GM23338 (cell line): ENCODE measurements around the gene JAKMIP3.

Experiments used
- EZH2 ChIP-seq: fragments of 200-600 bp; sonication (generic); IDR thresholded peaks from one replicate; pipeline ENCODE4 v1.8.0; 2017; ENCODE audit warnings: antibody characterized with exemption, mild to moderate bottlenecking, low read depth; ENCODE audit not compliant: unreplicated experiment
- EZH2phosphoT487 ChIP-seq: fragments of 200-600 bp; sonication (generic); IDR thresholded peaks from one replicate; pipeline ENCODE4 v1.8.1; 2018; ENCODE audit warnings: antibody characterized with exemption; ENCODE audit not compliant: unreplicated experiment
- JUNB ChIP-seq: IDR thresholded peaks from one replicate; pipeline ENCODE4 v1.6.1; 2016; ENCODE audit warnings: antibody characterized with exemption; ENCODE audit not compliant: unreplicated experiment
- POLR2AphosphoS5 ChIP-seq: IDR thresholded peaks from 2 replicates; pipeline ENCODE4 v1.6.1; 2016; ENCODE audit warnings: antibody characterized with exemption, low read depth
- STAT1 ChIP-seq: IDR thresholded peaks from one replicate; pipeline ENCODE4 v1.6.1; 2016; ENCODE audit warnings: antibody characterized with exemption; ENCODE audit not compliant: unreplicated experiment
- TF ChIP-seq, protein P1 (sequence below), 2 experiments: fragments of 200-600 bp in 1 of 2; sonication (generic) in 1 of 2; conservative IDR thresholded peaks; 2 replicates each; pipeline versions ENCODE4 v1.5.1 to v1.6.1; 2016 to 2017; ENCODE audit warnings: antibody characterized with exemption in 2 of 2, low read depth in 2 of 2, mild to moderate bottlenecking in 2 of 2, moderate library complexity in 1 of 2
- TF ChIP-seq, protein P2 (sequence below): IDR thresholded peaks from one replicate; pipeline ENCODE4 v1.6.1; 2018; ENCODE audit warnings: antibody characterized with exemption; ENCODE audit not compliant: unreplicated experiment
- TF ChIP-seq, protein P3 (sequence below): IDR thresholded peaks from 2 replicates; pipeline ENCODE4 v1.6.1; 2016; ENCODE audit warnings: antibody characterized with exemption

DNA sequence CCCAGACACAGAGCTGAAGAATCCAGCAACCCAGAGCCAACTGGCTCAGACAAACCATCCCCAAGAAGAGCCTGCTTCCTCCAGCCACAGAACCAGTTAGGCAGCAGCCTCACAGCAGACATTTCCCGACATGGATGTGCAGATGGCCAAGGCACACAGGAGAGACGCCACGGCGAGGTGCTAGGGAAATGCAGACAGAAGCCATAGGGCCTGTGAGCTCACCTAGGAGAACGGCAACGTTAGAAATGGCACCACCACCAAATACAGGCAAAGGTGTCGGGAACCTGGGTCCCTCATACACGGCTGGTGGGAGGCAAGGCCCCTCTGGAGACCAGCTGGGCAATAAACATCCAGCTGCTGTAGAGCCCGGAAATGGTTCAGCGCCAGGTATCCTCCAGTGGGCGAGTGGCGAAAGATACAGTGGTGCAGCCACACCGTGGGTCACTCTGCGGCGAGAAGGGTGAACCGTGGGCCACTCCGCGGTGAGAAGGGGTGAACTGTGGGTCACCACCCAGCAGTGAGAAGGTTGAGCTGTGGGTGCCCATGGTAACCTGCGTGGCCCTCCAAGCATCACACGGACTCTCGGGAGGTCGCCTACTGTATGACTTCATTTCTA, 31.2 kb downstream of the JAKMIP3 start:
- TF ChIP-seq, protein P1, sequence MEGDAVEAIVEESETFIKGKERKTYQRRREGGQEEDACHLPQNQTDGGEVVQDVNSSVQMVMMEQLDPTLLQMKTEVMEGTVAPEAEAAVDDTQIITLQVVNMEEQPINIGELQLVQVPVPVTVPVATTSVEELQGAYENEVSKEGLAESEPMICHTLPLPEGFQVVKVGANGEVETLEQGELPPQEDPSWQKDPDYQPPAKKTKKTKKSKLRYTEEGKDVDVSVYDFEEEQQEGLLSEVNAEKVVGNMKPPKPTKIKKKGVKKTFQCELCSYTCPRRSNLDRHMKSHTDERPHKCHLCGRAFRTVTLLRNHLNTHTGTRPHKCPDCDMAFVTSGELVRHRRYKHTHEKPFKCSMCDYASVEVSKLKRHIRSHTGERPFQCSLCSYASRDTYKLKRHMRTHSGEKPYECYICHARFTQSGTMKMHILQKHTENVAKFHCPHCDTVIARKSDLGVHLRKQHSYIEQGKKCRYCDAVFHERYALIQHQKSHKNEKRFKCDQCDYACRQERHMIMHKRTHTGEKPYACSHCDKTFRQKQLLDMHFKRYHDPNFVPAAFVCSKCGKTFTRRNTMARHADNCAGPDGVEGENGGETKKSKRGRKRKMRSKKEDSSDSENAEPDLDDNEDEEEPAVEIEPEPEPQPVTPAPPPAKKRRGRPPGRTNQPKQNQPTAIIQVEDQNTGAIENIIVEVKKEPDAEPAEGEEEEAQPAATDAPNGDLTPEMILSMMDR (conservative IDR thresholded peaks at IDR 0.05; ENCODE audit: low read depth in 2 of 2) = no peak
- TF ChIP-seq EZH2 = no peak
- TF ChIP-seq POLR2AphosphoS5 = no peak
- no peak for TF ChIP-seq STAT1
- no peak for TF ChIP-seq EZH2phosphoT487
- TF ChIP-seq, protein P2, sequence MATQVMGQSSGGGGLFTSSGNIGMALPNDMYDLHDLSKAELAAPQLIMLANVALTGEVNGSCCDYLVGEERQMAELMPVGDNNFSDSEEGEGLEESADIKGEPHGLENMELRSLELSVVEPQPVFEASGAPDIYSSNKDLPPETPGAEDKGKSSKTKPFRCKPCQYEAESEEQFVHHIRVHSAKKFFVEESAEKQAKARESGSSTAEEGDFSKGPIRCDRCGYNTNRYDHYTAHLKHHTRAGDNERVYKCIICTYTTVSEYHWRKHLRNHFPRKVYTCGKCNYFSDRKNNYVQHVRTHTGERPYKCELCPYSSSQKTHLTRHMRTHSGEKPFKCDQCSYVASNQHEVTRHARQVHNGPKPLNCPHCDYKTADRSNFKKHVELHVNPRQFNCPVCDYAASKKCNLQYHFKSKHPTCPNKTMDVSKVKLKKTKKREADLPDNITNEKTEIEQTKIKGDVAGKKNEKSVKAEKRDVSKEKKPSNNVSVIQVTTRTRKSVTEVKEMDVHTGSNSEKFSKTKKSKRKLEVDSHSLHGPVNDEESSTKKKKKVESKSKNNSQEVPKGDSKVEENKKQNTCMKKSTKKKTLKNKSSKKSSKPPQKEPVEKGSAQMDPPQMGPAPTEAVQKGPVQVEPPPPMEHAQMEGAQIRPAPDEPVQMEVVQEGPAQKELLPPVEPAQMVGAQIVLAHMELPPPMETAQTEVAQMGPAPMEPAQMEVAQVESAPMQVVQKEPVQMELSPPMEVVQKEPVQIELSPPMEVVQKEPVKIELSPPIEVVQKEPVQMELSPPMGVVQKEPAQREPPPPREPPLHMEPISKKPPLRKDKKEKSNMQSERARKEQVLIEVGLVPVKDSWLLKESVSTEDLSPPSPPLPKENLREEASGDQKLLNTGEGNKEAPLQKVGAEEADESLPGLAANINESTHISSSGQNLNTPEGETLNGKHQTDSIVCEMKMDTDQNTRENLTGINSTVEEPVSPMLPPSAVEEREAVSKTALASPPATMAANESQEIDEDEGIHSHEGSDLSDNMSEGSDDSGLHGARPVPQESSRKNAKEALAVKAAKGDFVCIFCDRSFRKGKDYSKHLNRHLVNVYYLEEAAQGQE = no peak
- TF ChIP-seq, protein P3, sequence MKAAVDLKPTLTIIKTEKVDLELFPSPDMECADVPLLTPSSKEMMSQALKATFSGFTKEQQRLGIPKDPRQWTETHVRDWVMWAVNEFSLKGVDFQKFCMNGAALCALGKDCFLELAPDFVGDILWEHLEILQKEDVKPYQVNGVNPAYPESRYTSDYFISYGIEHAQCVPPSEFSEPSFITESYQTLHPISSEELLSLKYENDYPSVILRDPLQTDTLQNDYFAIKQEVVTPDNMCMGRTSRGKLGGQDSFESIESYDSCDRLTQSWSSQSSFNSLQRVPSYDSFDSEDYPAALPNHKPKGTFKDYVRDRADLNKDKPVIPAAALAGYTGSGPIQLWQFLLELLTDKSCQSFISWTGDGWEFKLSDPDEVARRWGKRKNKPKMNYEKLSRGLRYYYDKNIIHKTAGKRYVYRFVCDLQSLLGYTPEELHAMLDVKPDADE = no peak
- TF ChIP-seq JUNB = no peak
